Smooth muscle cell (in vitro differentiated cells): Measurements from ENCODE around the gene CFAP52. TPM values are rescaled to one million over a fixed set of nuclear protein-coding genes. Genes with fewer than 3 reads are reported as not detected.
"Not testable (repeated sequence)": the region's sequence is repeated elsewhere in the genome, so short reads cannot be mapped to it uniquely, and the experiment has no call there.

Source experiments
- DNase-seq: peaks from one replicate; lab custom pipeline; 2025; ENCODE audit not compliant: unreplicated experiment; lab: John Stamatoyannopoulos, UW
- H2AFZ ChIP-seq: fragments of 200-600 bp; sonication (generic); 2 replicates; pipeline ENCODE4 v1.6.0; 2016; ENCODE audit warnings: antibody characterized with exemption, low read depth, mild to moderate bottlenecking
- H3F3A ChIP-seq: fragments of 200-600 bp; sonication (generic); 2 replicates; pipeline ENCODE4 v1.6.0; 2017; ENCODE audit warnings: antibody characterized with exemption, low read depth
- H3K27ac ChIP-seq: fragments of 200-600 bp; sonication (generic); 2 replicates; pipeline ENCODE4 v1.5.1; 2016; ENCODE audit warnings: low read depth, mild to moderate bottlenecking
- H3K27me3 ChIP-seq: fragments of 200-600 bp; sonication (generic); 2 replicates; pipeline ENCODE4 v1.6.1; 2016; ENCODE audit warnings: low read depth, mild to moderate bottlenecking
- H3K36me3 ChIP-seq: fragments of 200-600 bp; sonication (generic); 2 replicates; pipeline ENCODE4 v1.5.1; 2016; ENCODE audit warnings: low read depth
- H3K4me1 ChIP-seq: fragments of 200-600 bp; sonication (generic); 2 replicates; pipeline ENCODE4 v1.5.1; 2016; ENCODE audit warnings: low read depth
- H3K4me2 ChIP-seq: fragments of 200-600 bp; sonication (generic); 2 replicates; pipeline ENCODE4 v1.6.0; 2016; ENCODE audit warnings: mild to moderate bottlenecking
- H3K4me3 ChIP-seq: fragments of 200-600 bp; sonication (generic); 2 replicates; pipeline ENCODE4 v1.5.1; 2016; ENCODE audit warnings: mild to moderate bottlenecking
- H3K79me2 ChIP-seq: fragments of 200-600 bp; sonication (generic); 2 replicates; pipeline ENCODE4 v1.6.0; 2016; ENCODE audit warnings: low read depth, mild to moderate bottlenecking
- H3K9ac ChIP-seq: fragments of 200-600 bp; sonication (generic); 2 replicates; pipeline ENCODE4 v1.6.0; 2016; ENCODE audit warnings: low read depth
- H3K9me3 ChIP-seq: fragments of 200-600 bp; sonication (generic); replicated peaks from 2 replicates; pipeline ENCODE4 v1.5.1; 2016; ENCODE audit warnings: low read depth
- H4K20me1 ChIP-seq: fragments of 200-600 bp; sonication (generic); 2 replicates; pipeline ENCODE4 v1.6.0; 2016; ENCODE audit warnings: low read depth
- WGBS: methylation state at CpG from one replicate; pipeline ENCODE4 v1.1.7; 2016; ENCODE audit warnings: low lambda C conversion rate; 5-methylcytosine and 5-hydroxymethylcytosine counted together
- polyA plus RNA-seq: library from polyadenylated mRNA; unstranded; fragments of >200 nt; fragmentation: Nextera tagmentation; extraction: Ambion mirVana; gene quantifications from 2 replicates; pipeline ENCODE4 v1.2.1, GENCODE V29; 2016
- total RNA-seq: library from RNA; depleted of rRNA; stranded (reverse); fragments of >200 nt; gene quantifications from 2 replicates; pipeline ENCODE4 v1.2.3, GENCODE V29; 2014
- TF ChIP-seq, protein P1 (sequence below): fragments of 200-600 bp; sonication (generic); IDR thresholded peaks from 2 replicates; pipeline ENCODE4 v1.5.1; 2017; ENCODE audit warnings: borderline replicate concordance, mild to moderate bottlenecking, antibody characterized with exemption; ENCODE audit not compliant: insufficient read depth, poor library complexity, severe bottlenecking

CFAP52 gene
- total and polyA plus RNA-seq, 2 experiments from 2014 or later = not detected

DNA sequence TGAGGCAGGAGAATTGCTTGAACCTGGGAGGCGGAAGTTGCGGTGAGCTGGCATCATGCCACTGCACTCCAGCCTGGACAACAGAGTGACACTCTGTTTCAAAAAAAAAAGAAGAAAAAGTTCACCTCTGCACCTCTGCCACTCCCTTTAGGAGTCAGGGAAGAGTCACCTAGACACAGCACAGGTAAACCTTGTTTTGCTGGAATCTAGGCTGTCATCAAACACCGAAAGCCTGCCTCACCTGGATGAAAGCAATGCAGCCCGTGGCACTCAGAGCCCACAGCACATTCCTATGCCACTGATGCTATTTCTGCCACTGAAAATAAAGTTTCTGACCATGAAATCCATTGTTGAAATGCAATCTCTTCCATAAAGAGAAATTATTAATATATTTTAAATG, 22.2 kb downstream of the CFAP52 start:
- no peaks in the 10 kb centered on the region for H3F3A ChIP-seq
- DNase-seq = no peak
- H2AFZ ChIP-seq = no peak overlapping the region
- H3K79me2 ChIP-seq = no peaks in the 10 kb centered on the region
- no peaks in the 10 kb centered on the region for H3K27me3 ChIP-seq
- H3K27ac ChIP-seq = no peak overlapping the region
- WGBS = 87% methylated on average over 4 of the region's 4 CpGs
- H3K4me3 ChIP-seq = no peak overlapping the region
- H3K4me1 ChIP-seq = no peaks in the 10 kb centered on the region
- H4K20me1 ChIP-seq = no peaks in the 10 kb centered on the region
- no peaks in the 10 kb centered on the region for H3K9me3 ChIP-seq
- no peak overlapping the region for H3K9ac ChIP-seq
- TF ChIP-seq, protein P1, sequence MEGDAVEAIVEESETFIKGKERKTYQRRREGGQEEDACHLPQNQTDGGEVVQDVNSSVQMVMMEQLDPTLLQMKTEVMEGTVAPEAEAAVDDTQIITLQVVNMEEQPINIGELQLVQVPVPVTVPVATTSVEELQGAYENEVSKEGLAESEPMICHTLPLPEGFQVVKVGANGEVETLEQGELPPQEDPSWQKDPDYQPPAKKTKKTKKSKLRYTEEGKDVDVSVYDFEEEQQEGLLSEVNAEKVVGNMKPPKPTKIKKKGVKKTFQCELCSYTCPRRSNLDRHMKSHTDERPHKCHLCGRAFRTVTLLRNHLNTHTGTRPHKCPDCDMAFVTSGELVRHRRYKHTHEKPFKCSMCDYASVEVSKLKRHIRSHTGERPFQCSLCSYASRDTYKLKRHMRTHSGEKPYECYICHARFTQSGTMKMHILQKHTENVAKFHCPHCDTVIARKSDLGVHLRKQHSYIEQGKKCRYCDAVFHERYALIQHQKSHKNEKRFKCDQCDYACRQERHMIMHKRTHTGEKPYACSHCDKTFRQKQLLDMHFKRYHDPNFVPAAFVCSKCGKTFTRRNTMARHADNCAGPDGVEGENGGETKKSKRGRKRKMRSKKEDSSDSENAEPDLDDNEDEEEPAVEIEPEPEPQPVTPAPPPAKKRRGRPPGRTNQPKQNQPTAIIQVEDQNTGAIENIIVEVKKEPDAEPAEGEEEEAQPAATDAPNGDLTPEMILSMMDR = no peak
- no peaks in the 10 kb centered on the region for H3K36me3 ChIP-seq
- H3K4me2 ChIP-seq = no peak overlapping the region

DNA sequence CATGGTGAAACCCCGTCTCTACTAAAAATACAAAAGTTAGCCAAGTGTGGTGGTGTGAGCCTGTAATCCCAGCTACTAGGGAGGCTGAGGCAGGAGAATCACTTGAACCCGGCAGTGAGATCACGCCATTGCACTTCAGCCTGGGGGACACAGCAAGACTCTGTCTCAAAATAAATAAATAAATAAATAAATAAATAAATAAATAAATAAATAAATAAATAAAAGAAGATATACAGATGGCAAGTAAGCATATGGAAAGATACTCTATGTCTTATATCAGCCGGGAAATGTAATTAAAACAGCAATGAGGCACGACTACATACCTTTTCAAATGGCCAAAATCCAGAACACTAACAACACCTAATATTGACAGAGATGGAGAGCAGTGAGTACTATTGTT, 28.1 kb downstream of the CFAP52 start:
- WGBS = 94% methylated on average over 5 of the region's 5 CpGs
- DNase-seq, H4K20me1 ChIP-seq: not testable (repeated sequence)

DNA sequence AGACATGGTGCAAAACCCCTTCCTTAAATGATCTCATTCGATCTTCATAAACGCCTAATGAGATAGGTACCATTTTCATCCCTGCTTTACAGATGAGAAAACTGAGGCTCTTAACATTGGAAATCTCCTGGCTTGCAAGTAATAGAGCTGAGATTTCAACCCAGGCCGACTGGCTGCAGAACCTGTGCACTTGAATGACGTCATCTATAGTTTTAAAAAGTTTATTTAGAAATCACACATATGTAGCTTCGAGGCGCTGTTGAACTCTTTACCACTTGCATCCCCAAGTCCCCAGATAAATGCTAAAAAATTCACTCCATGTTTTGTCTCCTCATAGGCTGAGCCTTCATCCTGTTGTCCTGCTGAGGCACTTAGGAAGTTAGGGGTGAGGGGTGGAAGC, 30.0 kb downstream of the CFAP52 start:
- Histone ChIP-seq H3K36me3 (no peaks in the 10 kb centered on the region), H3K27me3 (no peaks in the 10 kb centered on the region), H3K4me1 (no peaks in the 10 kb centered on the region), H3K9me3 (no peaks in the 10 kb centered on the region), H3F3A (no peaks in the 10 kb centered on the region), H2AFZ (no peak overlapping the region), H3K79me2 (no peaks in the 10 kb centered on the region), H3K4me2 (no peak overlapping the region), H3K27ac (no peak overlapping the region), H4K20me1 (no peaks in the 10 kb centered on the region), H3K9ac (no peak overlapping the region), H3K4me3 (no peak overlapping the region)
- TF ChIP-seq, protein P1 = no peak
- no peak for DNase-seq
- 95% methylated on average over 6 of the region's 6 CpGs for WGBS

More for the DNA sequence above, 28.1 kb downstream of the CFAP52 start:
- not testable (repeated sequence) for H3K4me1 ChIP-seq, H3K4me2 ChIP-seq, H3K9me3 ChIP-seq, H3F3A ChIP-seq, H3K27me3 ChIP-seq, H3K36me3 ChIP-seq, H3K79me2 ChIP-seq, H3K4me3 ChIP-seq, H3K9ac ChIP-seq, H2AFZ ChIP-seq, H3K27ac ChIP-seq

DNA sequence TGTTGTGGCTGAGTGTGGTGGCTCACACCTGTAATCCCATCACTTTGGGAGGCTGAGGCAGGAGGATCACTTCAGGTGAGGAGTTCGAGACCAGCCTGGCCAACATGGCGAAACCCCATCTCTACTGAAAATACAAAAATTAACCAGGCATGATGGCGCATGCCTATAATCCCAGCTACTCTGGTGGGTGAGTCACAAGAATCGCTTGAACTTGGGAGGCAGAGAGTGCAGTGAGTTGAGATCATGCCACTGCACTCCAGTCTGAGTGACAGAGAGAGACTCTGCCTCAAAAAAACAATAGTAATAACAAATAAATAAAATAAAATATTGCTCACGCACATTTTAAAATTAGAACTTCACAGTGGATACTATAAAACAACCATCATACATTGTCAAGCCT, 30.6 kb downstream of the CFAP52 start:
- H3K4me2 ChIP-seq, H2AFZ ChIP-seq, H3K36me3 ChIP-seq, H3K79me2 ChIP-seq, H3F3A ChIP-seq, H3K4me1 ChIP-seq, DNase-seq, H3K27ac ChIP-seq, H3K4me3 ChIP-seq, H4K20me1 ChIP-seq, H3K9ac ChIP-seq, H3K9me3 ChIP-seq, H3K27me3 ChIP-seq: not testable (repeated sequence)
- WGBS = 67% methylated on average over 5 of the region's 5 CpGs

DNA sequence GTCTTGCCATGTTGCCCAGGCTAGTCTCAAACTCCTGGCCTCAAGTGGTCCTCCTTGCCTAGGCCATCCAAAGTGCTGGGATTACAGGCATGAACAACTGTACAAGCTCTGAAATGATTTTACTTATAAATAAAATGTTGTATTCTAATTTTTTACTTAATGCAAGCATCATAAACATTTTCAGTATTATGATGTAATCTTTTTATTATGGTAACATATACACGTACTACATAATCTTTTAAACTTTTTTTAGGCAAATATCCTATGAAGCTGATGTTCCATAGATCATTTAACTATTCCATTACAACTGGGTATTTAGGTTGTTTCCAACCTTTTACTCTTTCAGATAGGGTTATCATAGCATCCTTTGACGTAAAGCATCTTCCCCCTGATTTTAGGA, 35.1 kb downstream of the CFAP52 start:
- Histone ChIP-seq H3F3A (no peaks in the 10 kb centered on the region), H4K20me1 (no peaks in the 10 kb centered on the region), H2AFZ (no peak overlapping the region), H3K79me2 (no peaks in the 10 kb centered on the region), H3K4me2 (no peak overlapping the region), H3K27ac (no peak overlapping the region), H3K4me3 (no peak overlapping the region), H3K9ac (no peak overlapping the region), H3K36me3 (no peaks in the 10 kb centered on the region), H3K27me3 (no peaks in the 10 kb centered on the region), H3K4me1 (no peaks in the 10 kb centered on the region), H3K9me3 (no peaks in the 10 kb centered on the region)
- TF ChIP-seq, protein P1 = no peak
- 84% methylated on average over 2 of the region's 2 CpGs for WGBS
- no peak for DNase-seq
